Ovary (tissue), 3 donors: ENCODE measurements around the gene HYAL4.
"Not testable (repeated sequence)": the region's sequence is repeated elsewhere in the genome, so short reads cannot be mapped to it uniquely, and the experiment has no call there.

Experiments
- EP300 ChIP-seq: sonication (generic); formaldehyde crosslinking; IDR thresholded peaks from one replicate; pipeline ENCODE4 v1.6.1; 2017; ENCODE audit warnings: antibody characterized with exemption
- POLR2A ChIP-seq: fragments of 450-650 bp; IDR thresholded peaks from one replicate; pipeline ENCODE4 v1.6.1; 2017; ENCODE audit warnings: antibody characterized with exemption, mild to moderate bottlenecking, moderate library complexity
- TF ChIP-seq, protein P1 (sequence below), 3 donors: fragments of 450-650 bp in 2 of 3; fragments of 200-600 bp in 1 of 3; IDR thresholded peaks; one replicate each; pipeline versions ENCODE4 v1.5.1 to v1.8.0; 2016 to 2022; ENCODE audit warnings: antibody characterized with exemption in 3 of 3, mild to moderate bottlenecking in 1 of 3
- donor health status: DM: no; HTN: no; CAD: no.

- TF ChIP-seq, protein P1, sequence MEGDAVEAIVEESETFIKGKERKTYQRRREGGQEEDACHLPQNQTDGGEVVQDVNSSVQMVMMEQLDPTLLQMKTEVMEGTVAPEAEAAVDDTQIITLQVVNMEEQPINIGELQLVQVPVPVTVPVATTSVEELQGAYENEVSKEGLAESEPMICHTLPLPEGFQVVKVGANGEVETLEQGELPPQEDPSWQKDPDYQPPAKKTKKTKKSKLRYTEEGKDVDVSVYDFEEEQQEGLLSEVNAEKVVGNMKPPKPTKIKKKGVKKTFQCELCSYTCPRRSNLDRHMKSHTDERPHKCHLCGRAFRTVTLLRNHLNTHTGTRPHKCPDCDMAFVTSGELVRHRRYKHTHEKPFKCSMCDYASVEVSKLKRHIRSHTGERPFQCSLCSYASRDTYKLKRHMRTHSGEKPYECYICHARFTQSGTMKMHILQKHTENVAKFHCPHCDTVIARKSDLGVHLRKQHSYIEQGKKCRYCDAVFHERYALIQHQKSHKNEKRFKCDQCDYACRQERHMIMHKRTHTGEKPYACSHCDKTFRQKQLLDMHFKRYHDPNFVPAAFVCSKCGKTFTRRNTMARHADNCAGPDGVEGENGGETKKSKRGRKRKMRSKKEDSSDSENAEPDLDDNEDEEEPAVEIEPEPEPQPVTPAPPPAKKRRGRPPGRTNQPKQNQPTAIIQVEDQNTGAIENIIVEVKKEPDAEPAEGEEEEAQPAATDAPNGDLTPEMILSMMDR (IDR thresholded peaks at IDR 0.05) = not testable (repeated sequence)
- TF ChIP-seq EP300, POLR2A: not testable (repeated sequence)
These were observed 9.3 kb downstream of the HYAL4 start for GRCh38 chr7:123854291-123854690.
